ENCODE measurements around the gene MRPS10.

DNA sequence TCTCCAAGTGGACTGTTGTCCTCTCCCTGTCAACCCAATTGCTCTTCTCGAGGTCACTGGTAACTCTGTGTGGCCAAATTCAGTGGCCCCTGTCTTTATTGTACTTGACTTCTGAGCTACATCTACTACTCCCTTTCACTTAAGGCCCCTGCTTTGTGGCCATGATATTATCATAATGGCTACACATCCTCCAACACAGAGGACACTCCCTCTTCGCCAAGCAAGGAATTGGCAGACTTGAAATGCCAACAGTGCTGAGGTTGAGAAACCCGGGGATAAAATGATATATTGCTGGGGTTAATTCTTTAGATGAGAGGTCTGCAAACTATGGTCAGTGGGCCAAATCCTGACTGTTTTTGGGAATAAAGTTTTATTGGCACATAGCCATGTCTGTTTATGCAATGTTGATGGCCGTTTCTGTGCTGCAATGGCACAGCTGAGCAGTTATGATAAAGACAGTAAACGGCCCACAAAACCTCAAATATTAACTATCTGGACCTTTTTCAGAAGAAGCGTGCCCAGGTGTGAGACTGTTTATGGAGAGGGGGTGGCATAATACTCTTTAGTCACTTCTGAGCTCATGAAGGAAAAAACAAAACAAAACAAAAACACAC lies 12.0 kb upstream of the MRPS10 start:
- TF ChIP-seq ZNF565 (CRISPR knock-in tag; conservative IDR thresholded peaks at IDR 0.05; ENCODE audit: low read depth): no peak
- TF ChIP-seq ARNTL (CRISPR knock-in tag; IDR thresholded peaks at IDR 0.05; ENCODE audit: borderline replicate concordance, low read depth): no peak
- no peak for TF ChIP-seq OSR1 (CRISPR knock-in tag; IDR thresholded peaks at IDR 0.05)
- TF ChIP-seq, protein P1, sequence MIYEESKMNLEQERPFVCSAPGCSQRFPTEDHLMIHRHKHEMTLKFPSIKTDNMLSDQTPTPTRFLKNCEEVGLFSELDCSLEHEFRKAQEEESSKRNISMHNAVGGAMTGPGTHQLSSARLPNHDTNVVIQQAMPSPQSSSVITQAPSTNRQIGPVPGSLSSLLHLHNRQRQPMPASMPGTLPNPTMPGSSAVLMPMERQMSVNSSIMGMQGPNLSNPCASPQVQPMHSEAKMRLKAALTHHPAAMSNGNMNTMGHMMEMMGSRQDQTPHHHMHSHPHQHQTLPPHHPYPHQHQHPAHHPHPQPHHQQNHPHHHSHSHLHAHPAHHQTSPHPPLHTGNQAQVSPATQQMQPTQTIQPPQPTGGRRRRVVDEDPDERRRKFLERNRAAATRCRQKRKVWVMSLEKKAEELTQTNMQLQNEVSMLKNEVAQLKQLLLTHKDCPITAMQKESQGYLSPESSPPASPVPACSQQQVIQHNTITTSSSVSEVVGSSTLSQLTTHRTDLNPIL (CRISPR knock-in tag; IDR thresholded peaks at IDR 0.05; ENCODE audit: low read depth): no peak
- TF ChIP-seq ZFP30 (CRISPR knock-in tag; IDR thresholded peaks at IDR 0.05): no peak
- TF ChIP-seq SNAI2 (CRISPR knock-in tag; IDR thresholded peaks at IDR 0.05): no peak
- TF ChIP-seq, protein P2, sequence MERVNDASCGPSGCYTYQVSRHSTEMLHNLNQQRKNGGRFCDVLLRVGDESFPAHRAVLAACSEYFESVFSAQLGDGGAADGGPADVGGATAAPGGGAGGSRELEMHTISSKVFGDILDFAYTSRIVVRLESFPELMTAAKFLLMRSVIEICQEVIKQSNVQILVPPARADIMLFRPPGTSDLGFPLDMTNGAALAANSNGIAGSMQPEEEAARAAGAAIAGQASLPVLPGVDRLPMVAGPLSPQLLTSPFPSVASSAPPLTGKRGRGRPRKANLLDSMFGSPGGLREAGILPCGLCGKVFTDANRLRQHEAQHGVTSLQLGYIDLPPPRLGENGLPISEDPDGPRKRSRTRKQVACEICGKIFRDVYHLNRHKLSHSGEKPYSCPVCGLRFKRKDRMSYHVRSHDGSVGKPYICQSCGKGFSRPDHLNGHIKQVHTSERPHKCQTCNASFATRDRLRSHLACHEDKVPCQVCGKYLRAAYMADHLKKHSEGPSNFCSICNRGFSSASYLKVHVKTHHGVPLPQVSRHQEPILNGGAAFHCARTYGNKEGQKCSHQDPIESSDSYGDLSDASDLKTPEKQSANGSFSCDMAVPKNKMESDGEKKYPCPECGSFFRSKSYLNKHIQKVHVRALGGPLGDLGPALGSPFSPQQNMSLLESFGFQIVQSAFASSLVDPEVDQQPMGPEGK (CRISPR knock-in tag; IDR thresholded peaks at IDR 0.05; ENCODE audit: borderline replicate concordance): no peak
- TF ChIP-seq, protein P3, sequence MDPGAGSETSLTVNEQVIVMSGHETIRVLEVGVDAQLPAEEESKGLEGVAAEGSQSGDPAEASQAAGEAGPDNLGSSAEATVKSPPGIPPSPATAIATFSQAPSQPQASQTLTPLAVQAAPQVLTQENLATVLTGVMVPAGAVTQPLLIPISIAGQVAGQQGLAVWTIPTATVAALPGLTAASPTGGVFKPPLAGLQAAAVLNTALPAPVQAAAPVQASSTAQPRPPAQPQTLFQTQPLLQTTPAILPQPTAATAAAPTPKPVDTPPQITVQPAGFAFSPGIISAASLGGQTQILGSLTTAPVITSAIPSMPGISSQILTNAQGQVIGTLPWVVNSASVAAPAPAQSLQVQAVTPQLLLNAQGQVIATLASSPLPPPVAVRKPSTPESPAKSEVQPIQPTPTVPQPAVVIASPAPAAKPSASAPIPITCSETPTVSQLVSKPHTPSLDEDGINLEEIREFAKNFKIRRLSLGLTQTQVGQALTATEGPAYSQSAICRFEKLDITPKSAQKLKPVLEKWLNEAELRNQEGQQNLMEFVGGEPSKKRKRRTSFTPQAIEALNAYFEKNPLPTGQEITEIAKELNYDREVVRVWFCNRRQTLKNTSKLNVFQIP (CRISPR knock-in tag; IDR thresholded peaks at IDR 0.05; ENCODE audit: borderline replicate concordance, low read depth): no peak
- TF ChIP-seq BACH2 (CRISPR knock-in tag; IDR thresholded peaks at IDR 0.05; ENCODE audit: borderline replicate concordance): no peak
- no peak for TF ChIP-seq ESRRG (CRISPR knock-in tag; IDR thresholded peaks at IDR 0.05)
- TF ChIP-seq ZNF8 (CRISPR knock-in tag; IDR thresholded peaks at IDR 0.05): no peak
- no peak for TF ChIP-seq RARB (CRISPR knock-in tag; IDR thresholded peaks at IDR 0.05)

Data from SK-N-SH treated with all-trans-retinoic acid at 6 μM for 48 hours (cell line).